AG09309 (cell line): ENCODE data around the gene AIMP1.
A peak's percentile ranks its signal among the peaks of the same experiment; 100 is the strongest.

Experiments used
- DNase-seq: peaks from one replicate; pipeline ENCODE4 v3.0.0-alpha.2; 2010; ENCODE audit warnings: low read depth
- H3K4me3 ChIP-seq: 2 replicates; pipeline ENCODE4 v1.5.1; 2011; ENCODE audit warnings: mild to moderate bottlenecking, low read depth, low read length, moderate library complexity; ENCODE audit not compliant: control insufficient read depth
- CTCF ChIP-seq: IDR thresholded peaks from 2 replicates; pipeline ENCODE4 v1.5.1; 2011; ENCODE audit warnings: mild to moderate bottlenecking, low read depth, low read length, inconsistent platforms; ENCODE audit not compliant: insufficient read depth, control insufficient read depth; ENCODE audit errors: missing control alignments

The AIMP1 gene

GRCh38 chr4:106299977-106300376, 16.4 kb upstream of the AIMP1 start:
- no peak for DNase-seq
- no peak for TF ChIP-seq CTCF

GRCh38 chr4:106301393-106302061, 14.8 kb upstream of the AIMP1 start:
- no peak overlapping the region for H3K4me3 ChIP-seq
- no peak for TF ChIP-seq CTCF
- DNase-seq = peak; percentile 5

More at GRCh38 chr4:106299977-106300376, 16.4 kb upstream of the AIMP1 start:
- H3K4me3 ChIP-seq = no peak overlapping the region

GRCh38 chr4:106302062-106302438, 14.3 kb upstream of the AIMP1 start:
- TF ChIP-seq CTCF = no peak
- no peak for DNase-seq
- no peak overlapping the region for H3K4me3 ChIP-seq

GRCh38 chr4:106303548-106304281, 12.6 kb upstream of the AIMP1 start:
- DNase-seq = no peak
- TF ChIP-seq CTCF = no peak
- H3K4me3 ChIP-seq = no peak overlapping the region

- no peak for DNase-seq
- H3K4me3 ChIP-seq = no peak overlapping the region
- TF ChIP-seq CTCF = no peak
Observed at GRCh38 chr4:106304632-106305031, 11.7 kb upstream of the AIMP1 start.

GRCh38 chr4:106305435-106306055, 10.8 kb upstream of the AIMP1 start:
- DNase-seq = no peak
- no peak overlapping the region for H3K4me3 ChIP-seq
- no peak for TF ChIP-seq CTCF
